Endothelial cell of umbilical vein (primary cell): ENCODE results near the gene CBLB.

Experiments
- EZH2 ChIP-seq: IDR thresholded peaks from 2 replicates; pipeline ENCODE4 v1.6.1; 2012; ENCODE audit warnings: borderline replicate concordance, low read depth, mild to moderate bottlenecking, moderate library complexity, low read length, inconsistent platforms; ENCODE audit not compliant: severe bottlenecking
- MYC ChIP-seq: IDR thresholded peaks from one replicate; pipeline ENCODE4 v1.6.1; 2011; ENCODE audit warnings: mild to moderate bottlenecking, low read depth, low read length
- POLR2A ChIP-seq: IDR thresholded peaks from 2 replicates; pipeline ENCODE4 v1.6.1; 2012; ENCODE audit warnings: low read depth, mild to moderate bottlenecking, control low read depth, low read length
- POLR2AphosphoS5 ChIP-seq: IDR thresholded peaks from 2 replicates; pipeline ENCODE4 v1.6.1; 2012; ENCODE audit warnings: low read depth, mild to moderate bottlenecking, control low read depth, low read length, moderate library complexity; ENCODE audit not compliant: insufficient read depth
- TF ChIP-seq, protein P1 (sequence below), 2 donors: IDR thresholded peaks; 1 replicate in 1 of 2; 2 replicates in 1 of 2; pipeline ENCODE4 v1.5.1; 2011; ENCODE audit warnings: low read length in 2 of 2, mild to moderate bottlenecking in 2 of 2, moderate library complexity in 2 of 2, control low read depth in 1 of 2, inconsistent platforms in 1 of 2, low read depth in 1 of 2; ENCODE audit not compliant: insufficient read depth in 1 of 2; ENCODE audit errors: extremely low read depth in 1 of 2

DNA sequence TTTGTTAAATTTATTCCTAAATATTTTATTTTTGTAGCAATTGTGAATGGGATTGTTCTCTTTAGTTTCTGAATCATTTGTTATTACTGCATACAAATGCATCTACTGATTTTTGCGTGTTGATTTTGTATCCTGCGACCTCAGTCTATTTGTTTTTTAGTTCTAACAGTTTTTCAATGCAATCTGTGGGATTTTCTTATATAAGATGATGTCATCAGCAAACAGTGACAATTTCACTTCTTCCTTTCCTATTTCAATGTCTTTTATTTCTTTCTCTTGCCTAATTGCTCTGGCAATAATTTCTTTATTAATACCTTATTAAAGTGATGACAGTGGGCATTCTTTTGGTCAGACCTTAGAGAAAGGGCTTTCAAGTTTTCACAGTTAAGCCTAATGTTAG lies 48.0 kb upstream of the CBLB start:
- TF ChIP-seq, protein P1, sequence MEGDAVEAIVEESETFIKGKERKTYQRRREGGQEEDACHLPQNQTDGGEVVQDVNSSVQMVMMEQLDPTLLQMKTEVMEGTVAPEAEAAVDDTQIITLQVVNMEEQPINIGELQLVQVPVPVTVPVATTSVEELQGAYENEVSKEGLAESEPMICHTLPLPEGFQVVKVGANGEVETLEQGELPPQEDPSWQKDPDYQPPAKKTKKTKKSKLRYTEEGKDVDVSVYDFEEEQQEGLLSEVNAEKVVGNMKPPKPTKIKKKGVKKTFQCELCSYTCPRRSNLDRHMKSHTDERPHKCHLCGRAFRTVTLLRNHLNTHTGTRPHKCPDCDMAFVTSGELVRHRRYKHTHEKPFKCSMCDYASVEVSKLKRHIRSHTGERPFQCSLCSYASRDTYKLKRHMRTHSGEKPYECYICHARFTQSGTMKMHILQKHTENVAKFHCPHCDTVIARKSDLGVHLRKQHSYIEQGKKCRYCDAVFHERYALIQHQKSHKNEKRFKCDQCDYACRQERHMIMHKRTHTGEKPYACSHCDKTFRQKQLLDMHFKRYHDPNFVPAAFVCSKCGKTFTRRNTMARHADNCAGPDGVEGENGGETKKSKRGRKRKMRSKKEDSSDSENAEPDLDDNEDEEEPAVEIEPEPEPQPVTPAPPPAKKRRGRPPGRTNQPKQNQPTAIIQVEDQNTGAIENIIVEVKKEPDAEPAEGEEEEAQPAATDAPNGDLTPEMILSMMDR (IDR thresholded peaks at IDR 0.05; ENCODE audit: extremely low read depth in 1 of 2, insufficient read depth in 1 of 2, low read depth in 1 of 2, low read length in 2 of 2) = no peak
- TF ChIP-seq POLR2AphosphoS5 (no peak), EZH2 (no peak), POLR2A (no peak), MYC (no peak)
